Uterus (tissue), 4 donors: ENCODE data around the gene SGMS1. TPM values are rescaled to one million over a fixed set of nuclear protein-coding genes. Genes with fewer than 3 reads are reported as not detected.
"Not testable (repeated sequence)": the region's sequence is repeated elsewhere in the genome, so short reads cannot be mapped to it uniquely, and the experiment has no call there.

Experiments
- DNase-seq, 2 donors: peaks; one replicate each; pipeline ENCODE4 v3.0.0-alpha.2; 2019 to 2020
- H3K27ac ChIP-seq, 2 donors: fragments of 200-600 bp; sonication (generic); 1 replicate in 1 of 2; 2 replicates in 1 of 2; pipeline ENCODE4 v1.5.1; 2016 to 2018
- H3K27me3 ChIP-seq, 2 donors: fragments of 200-600 bp; sonication (generic); one replicate each; pipeline ENCODE4 v1.5.1; 2018 to 2019; ENCODE audit warnings: control low read depth in 1 of 2
- H3K36me3 ChIP-seq, 2 donors: fragments of 200-600 bp; sonication (generic); one replicate each; pipeline ENCODE4 v1.5.1; 2019; ENCODE audit warnings: control low read depth in 1 of 2
- H3K4me1 ChIP-seq, 2 donors: fragments of 200-600 bp; sonication (generic); one replicate each; pipeline ENCODE4 v1.5.1; 2018 to 2019; ENCODE audit warnings: control low read depth in 1 of 2
- H3K4me3 ChIP-seq, 2 donors: fragments of 200-600 bp; sonication (generic); 1 replicate in 1 of 2; 2 replicates in 1 of 2; pipeline ENCODE4 v1.5.1; 2018 to 2019; ENCODE audit warnings: mild to moderate bottlenecking in 1 of 2
- H3K9me3 ChIP-seq, 2 donors: fragments of 200-600 bp; sonication (generic); one replicate each; pipeline ENCODE4 v1.5.1; 2019; ENCODE audit warnings: control low read depth in 1 of 2
- POLR2A ChIP-seq, 2 donors: fragments of 450-650 bp; IDR thresholded peaks; one replicate each; pipeline ENCODE4 v1.6.1; 2016; ENCODE audit warnings: antibody characterized with exemption in 2 of 2, mild to moderate bottlenecking in 1 of 2, moderate library complexity in 1 of 2
- intact Hi-C: fragments of 100-400 bp; cut with DNase I; formaldehyde crosslinking; loops from one replicate; pipeline ENCODE4 v1.15.1; 2023; ENCODE audit warnings: low total_unique reads
- total RNA-seq, 4 donors: library from RNA; depleted of rRNA in 3 of 4; stranded (reverse); fragments of >200 nt in 3 of 4; gene quantifications; one replicate each; pipeline versions ENCODE4 v1.1.0 to v1.2.4, GENCODE V29; 2014 to 2023
- TF ChIP-seq, protein P1 (sequence below), 4 experiments: fragments of 200-600 bp in 2 of 4; fragments of 450-650 bp in 2 of 4; sonication (generic) in 2 of 4; IDR thresholded peaks; one replicate each; pipeline ENCODE4 v1.5.1; 2016 to 2019; ENCODE audit warnings: antibody characterized with exemption in 4 of 4, mild to moderate bottlenecking in 2 of 4, moderate library complexity in 1 of 4
- donor health status: DM: yes; HTN: yes; CAD: no.

The SGMS1 gene
- total RNA-seq: 100 to 1,000 TPM in 1 of 4 donors, 10 to 100 TPM in 3; 38.0 to 102 (median 57.7) TPM

DNA sequence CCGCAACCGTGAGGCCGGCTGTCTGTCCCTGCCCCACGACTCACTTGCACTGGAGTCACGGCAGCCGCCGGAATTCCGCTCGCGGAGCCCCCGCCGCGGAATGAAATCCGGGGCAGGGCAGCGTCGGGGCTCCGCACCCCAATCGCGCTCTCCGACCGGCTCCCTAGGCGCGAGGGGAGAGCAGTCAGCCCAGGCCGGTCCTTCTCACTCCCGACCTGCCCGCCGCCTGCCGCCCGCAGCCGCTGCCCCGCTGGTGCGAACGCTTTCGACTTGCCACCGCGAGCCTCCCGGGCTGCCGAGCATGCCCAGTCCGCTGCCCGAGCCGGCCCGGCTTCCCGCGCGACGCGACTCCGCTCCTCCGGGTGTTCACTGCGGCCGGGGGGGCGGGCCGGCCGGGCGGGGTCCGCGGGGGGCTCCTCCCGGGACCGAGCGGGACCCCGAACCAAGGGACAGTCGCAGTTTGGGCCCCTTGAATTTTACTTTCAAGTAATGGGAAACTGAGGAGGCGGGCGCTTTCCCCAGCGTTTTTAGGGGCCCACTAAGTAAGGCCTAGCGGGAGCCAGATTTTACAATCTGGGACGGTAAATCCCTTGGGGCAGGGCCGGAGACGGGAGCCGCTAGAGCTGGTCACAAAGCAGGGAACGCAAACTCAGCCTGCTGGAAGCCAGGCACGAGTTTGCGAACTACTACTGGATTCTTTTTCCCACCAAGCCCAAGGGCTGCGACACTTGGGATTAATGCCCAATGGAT is at the start of gene SGMS1:
Gene SGMS1, minus strand, starts transcription at position 294 of the 750 bp plus-strand sequence. CDS start 279,842 bp downstream, outside the sequence.
- Histone ChIP-seq H3K27me3 (no peaks in the 10 kb centered on the region), H3K4me1 (peaks cover 0 to 5% of the 10 kb centered on the region in 2 donors), H3K27ac (peak within 1 kb of the TSS; percentile 99 to 100), H3K4me3 (peak within 1 kb of the TSS; percentile 82 to 93), H3K36me3 (no peaks in the 10 kb centered on the region), H3K9me3 (no peaks in the 10 kb centered on the region)
- intact Hi-C loops: no loop called here
- DNase-seq: peak; percentile 75 to 83
- peak in 1 of 2 donors; percentile 62 for TF ChIP-seq POLR2A (IDR thresholded peaks at IDR 0.05)
- TF ChIP-seq, protein P1, sequence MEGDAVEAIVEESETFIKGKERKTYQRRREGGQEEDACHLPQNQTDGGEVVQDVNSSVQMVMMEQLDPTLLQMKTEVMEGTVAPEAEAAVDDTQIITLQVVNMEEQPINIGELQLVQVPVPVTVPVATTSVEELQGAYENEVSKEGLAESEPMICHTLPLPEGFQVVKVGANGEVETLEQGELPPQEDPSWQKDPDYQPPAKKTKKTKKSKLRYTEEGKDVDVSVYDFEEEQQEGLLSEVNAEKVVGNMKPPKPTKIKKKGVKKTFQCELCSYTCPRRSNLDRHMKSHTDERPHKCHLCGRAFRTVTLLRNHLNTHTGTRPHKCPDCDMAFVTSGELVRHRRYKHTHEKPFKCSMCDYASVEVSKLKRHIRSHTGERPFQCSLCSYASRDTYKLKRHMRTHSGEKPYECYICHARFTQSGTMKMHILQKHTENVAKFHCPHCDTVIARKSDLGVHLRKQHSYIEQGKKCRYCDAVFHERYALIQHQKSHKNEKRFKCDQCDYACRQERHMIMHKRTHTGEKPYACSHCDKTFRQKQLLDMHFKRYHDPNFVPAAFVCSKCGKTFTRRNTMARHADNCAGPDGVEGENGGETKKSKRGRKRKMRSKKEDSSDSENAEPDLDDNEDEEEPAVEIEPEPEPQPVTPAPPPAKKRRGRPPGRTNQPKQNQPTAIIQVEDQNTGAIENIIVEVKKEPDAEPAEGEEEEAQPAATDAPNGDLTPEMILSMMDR (IDR thresholded peaks at IDR 0.05): no peak

DNA sequence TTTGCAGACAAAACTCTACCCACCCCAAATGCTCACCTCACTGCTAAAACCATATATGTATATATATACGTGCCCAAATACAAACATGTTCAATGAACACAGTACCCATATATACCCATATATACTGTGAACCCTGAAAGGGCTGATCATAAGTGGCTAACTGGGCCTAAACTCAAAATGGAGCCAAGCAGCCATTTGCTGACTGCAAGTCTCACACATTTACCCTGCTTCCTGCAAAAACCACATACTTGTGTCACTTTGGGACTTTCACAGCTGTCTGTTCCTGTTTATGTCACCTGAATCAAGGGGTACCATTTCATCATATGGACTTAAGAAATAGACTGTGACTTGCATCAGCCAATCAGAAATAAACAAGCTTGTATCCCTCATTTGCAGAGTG is 48.4 kb upstream of the SGMS1 start:
- DNase-seq, H3K36me3 ChIP-seq, H3K27me3 ChIP-seq, H3K4me1 ChIP-seq, intact Hi-C loops, H3K4me3 ChIP-seq, H3K27ac ChIP-seq, H3K9me3 ChIP-seq: not testable (repeated sequence)

DNA sequence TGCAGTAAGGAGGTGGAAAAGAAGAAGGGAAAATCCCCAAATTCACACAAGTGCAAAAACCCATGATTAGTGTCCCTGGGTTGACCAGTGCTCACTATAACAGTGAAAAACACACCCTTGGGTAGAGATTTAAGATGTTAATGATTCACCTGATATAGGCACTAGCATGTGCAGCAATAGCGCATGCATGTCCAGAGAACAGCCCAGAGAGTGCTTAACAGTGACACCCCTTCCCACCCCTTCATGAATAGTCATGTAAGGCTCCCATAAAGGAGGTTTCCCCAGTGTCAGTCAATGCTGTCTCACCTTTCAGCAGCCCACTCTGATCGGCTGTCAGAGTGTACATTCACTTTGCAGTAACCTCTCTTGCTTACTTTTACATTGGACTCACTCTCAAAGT is 47.9 kb upstream of the SGMS1 start:
- H3K27ac ChIP-seq, DNase-seq, H3K36me3 ChIP-seq, intact Hi-C loops, H3K4me1 ChIP-seq, H3K4me3 ChIP-seq, H3K9me3 ChIP-seq, H3K27me3 ChIP-seq: not testable (repeated sequence)

DNA sequence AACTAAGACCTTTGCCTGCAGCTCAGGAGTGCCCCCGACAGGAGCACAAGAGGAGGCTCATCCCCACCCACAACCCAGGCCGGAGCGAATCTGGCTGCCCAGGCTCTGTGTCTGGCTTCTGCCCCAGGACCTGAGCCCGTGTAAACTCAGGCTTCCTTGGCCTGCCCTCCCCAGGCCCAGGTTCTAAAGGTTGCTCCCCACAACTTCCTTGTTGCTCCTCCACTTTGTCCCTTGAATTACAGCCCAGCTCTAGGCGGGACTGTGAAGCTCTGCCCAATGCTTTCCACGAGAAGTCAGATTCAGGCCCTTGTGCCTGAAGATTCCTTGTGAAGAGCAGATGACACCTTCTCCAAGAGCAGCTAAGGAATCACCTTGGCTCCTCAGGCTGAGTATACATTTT is 46.2 kb upstream of the SGMS1 start:
- H3K9me3 ChIP-seq, H3K27me3 ChIP-seq, H3K27ac ChIP-seq, H3K4me3 ChIP-seq, H3K36me3 ChIP-seq, intact Hi-C loops, DNase-seq, H3K4me1 ChIP-seq: not testable (repeated sequence)

DNA sequence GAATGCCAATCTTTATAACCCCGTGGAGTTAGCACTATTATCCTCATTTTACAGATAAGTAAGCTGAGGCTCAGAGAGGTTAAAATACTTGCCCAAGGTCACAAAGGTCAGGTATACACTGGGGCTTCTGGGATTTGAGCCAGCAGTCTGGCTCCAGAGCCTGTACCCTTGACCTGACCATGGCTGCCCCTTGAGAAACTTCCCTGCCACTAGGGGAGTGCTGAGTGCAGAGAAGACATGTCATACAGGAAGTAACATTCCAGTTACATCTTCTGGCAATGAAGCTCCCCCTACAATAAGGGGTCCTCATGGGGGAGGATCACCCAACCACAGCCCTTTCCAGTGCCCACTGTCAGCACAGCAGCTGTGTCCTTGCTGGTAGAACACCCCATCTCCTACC is 43.6 kb upstream of the SGMS1 start:
- H3K27ac ChIP-seq, intact Hi-C loops, H3K9me3 ChIP-seq, H3K4me3 ChIP-seq, H3K4me1 ChIP-seq, DNase-seq, H3K36me3 ChIP-seq, H3K27me3 ChIP-seq: not testable (repeated sequence)

DNA sequence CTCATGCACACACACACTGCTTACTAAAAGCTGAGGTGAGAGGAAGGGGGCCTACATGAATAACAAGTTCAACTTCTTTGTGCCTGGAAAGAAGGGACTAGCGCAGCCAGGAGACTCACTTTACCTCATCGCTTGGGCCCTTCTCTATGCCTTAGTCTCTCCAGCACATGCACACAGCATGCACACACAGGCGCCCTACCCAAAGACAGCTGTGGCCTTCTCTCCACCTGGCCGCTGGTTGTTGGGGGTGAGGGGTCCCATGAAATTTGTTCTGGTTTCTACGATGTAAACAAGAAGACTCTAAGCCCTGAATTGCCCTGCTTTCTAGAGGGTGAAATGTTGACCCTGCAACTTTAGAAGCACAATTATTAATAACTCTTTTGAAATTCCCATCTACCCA is 38.7 kb upstream of the SGMS1 start:
- not testable (repeated sequence) for H3K27ac ChIP-seq, DNase-seq, H3K36me3 ChIP-seq

DNA sequence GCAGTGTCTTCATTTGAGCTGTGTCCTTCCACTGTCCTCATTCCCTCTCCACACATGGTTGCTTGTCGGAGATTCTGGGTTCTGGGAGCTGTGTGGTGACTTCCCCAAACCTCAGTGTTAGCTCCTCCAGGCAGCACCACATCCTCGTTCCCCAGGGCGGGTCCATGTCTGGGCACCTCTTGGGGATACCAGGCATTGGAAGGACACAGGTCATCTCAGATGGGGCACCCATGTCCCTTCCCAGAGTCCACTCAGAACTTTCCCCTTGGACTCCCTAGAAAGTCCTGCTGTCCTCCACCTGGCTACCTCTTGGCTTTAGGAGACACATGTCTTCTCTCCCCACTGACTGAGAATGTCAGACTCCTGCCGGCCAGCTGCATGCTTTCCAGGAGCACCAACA is 37.8 kb upstream of the SGMS1 start:
- H3K4me1 ChIP-seq, H3K4me3 ChIP-seq, H3K27ac ChIP-seq, DNase-seq, H3K27me3 ChIP-seq, H3K9me3 ChIP-seq, H3K36me3 ChIP-seq, intact Hi-C loops: not testable (repeated sequence)

More for the DNA sequence above, 38.7 kb upstream of the SGMS1 start:
- intact Hi-C loops, H3K27me3 ChIP-seq, H3K9me3 ChIP-seq, H3K4me1 ChIP-seq, H3K4me3 ChIP-seq: not testable (repeated sequence)

DNA sequence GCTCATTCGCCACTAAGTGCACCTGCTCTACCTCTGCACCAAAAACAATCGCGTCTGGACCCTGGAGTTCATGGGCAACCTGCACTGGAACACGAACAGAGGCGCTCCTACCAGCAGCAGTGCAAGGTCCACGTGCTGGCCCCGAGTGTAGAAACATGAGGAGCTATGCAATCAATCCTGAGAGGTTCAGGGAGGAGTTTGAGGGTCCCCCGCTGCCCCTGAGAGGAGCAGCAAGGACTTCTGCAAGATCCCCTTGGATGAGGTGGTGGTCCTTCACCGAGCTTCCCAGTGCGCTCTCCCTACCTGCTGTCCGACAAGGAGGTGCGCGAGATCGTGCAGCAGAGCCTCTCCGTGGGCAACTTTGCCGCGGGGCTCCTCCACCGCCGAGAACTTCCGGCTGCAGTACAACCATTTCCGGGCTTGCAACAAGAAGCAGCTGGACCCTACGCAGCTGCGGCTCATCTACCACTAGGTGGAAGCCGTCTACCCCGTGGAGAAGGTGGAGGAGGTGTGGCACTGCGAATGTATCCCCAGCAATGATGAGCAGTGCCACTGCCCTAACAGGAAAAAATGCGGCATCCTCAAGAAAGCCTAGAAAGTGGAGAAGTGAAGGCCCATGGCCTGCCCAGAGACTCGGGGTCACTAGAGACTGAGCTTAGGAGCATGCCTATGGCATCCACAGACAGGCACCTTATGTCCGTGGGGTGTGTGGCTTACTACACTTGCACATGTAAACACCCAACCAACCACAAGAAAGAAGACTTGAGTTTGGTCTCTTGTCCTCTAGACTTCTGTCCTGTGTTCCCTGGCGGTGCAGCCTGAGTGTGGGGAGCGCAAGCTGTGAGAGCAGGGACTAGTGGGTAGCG is 36.3 kb upstream of the SGMS1 start:
- H3K9me3 ChIP-seq, H3K27ac ChIP-seq, H3K4me3 ChIP-seq, H3K4me1 ChIP-seq, H3K27me3 ChIP-seq, H3K36me3 ChIP-seq, intact Hi-C loops, DNase-seq: not testable (repeated sequence)

DNA sequence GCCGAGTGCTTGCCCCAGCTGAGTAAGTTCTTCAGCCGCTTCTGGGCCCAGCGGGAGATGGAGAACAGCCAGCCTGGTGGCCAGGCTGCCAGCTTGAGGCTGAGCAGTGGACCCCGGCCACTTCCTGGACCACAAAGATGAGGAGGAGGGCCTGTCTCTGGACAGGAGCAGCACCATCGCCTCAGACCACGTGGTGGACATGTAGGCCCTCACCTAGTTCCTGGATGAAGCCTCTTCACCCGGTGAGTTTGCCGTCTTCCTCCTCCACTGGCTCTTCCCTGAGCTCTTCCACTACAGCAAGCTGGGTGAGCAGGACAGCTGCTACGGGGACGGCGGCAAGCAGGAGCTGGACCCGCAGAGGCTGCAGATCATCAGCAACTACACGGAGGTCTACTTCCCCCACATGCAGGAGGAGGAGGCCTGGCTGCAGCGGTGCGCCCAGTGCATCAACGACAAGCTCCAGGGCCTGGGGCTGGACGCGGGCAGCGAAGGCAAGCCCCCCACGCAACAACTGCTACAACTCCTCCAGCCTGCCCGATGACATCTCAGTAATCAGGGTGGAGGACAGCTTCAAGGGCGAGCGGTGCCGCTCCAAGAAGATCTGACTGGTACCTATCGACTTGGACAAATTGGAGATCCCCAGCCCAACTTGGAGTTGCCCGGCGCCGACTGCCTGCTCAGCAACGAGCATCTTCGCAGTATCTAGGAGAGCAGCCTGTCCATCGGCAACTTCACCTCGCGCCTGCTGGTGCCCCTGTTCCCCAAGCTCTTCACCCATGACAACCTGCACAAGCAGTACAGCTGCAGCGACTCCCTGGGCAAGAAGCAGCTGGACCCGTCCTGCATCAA is 35.5 kb upstream of the SGMS1 start:
- H3K27me3 ChIP-seq, DNase-seq, H3K27ac ChIP-seq, H3K4me3 ChIP-seq, H3K4me1 ChIP-seq, intact Hi-C loops, H3K9me3 ChIP-seq, H3K36me3 ChIP-seq: not testable (repeated sequence)
